Heart left ventricle (tissue), 16 donors: ENCODE measurements around the gene LMAN1L. TPM values are rescaled to one million over a fixed set of nuclear protein-coding genes. Genes with fewer than 3 reads are reported as not detected.

Experiments
- ATAC-seq, 4 donors: fragments of 200-7000 bp; cut with Tn5 transposase; one replicate each; pipeline ENCODE4 v1.9.1; 2020 to 2022; ENCODE audit warnings: moderate library complexity in 4 of 4, mild to moderate bottlenecking in 3 of 4, moderate number of reproducible peaks in 1 of 4
- DNase-seq, 5 donors: peaks; one replicate each; pipeline ENCODE4 v3.0.0-alpha.2; 2020
- H3K27ac ChIP-seq, 12 donors: fragments of 200-600 bp; sonication (generic) in 4 of 12; one replicate each; pipeline versions ENCODE4 v1.5.0 to v1.8.0; 2016 to 2022; ENCODE audit warnings: mild to moderate bottlenecking in 2 of 12
- H3K27me3 ChIP-seq, 9 donors: fragments of 200-600 bp; sonication (generic) in 2 of 9; one replicate each; pipeline versions ENCODE4 v1.5.1 to v1.8.0; 2016 to 2022; ENCODE audit warnings: mild to moderate bottlenecking in 3 of 9
- H3K36me3 ChIP-seq, 9 donors: fragments of 200-600 bp; sonication (generic) in 2 of 9; one replicate each; pipeline versions ENCODE4 v1.5.0 to v1.8.0; 2018 to 2022; ENCODE audit warnings: mild to moderate bottlenecking in 2 of 9
- H3K4me1 ChIP-seq, 12 donors: fragments of 200-600 bp; sonication (generic) in 4 of 12; one replicate each; pipeline versions ENCODE4 v1.5.0 to v1.8.0; 2016 to 2022; ENCODE audit warnings: mild to moderate bottlenecking in 3 of 12
- H3K4me3 ChIP-seq, 12 donors: fragments of 200-600 bp; sonication (generic) in 4 of 12; one replicate each; pipeline versions ENCODE4 v1.5.0 to v1.8.0; 2017 to 2022; ENCODE audit warnings: mild to moderate bottlenecking in 9 of 12, moderate library complexity in 4 of 12
- H3K9me3 ChIP-seq, 12 donors: fragments of 200-600 bp; sonication (generic) in 4 of 12; one replicate each; pipeline versions ENCODE4 v1.5.0 to v1.8.0; 2016 to 2022; ENCODE audit warnings: mild to moderate bottlenecking in 1 of 12
- POLR2A ChIP-seq, 2 donors: fragments of 450-650 bp; IDR thresholded peaks; one replicate each; pipeline ENCODE4 v1.6.1; 2017; ENCODE audit warnings: antibody characterized with exemption in 2 of 2, mild to moderate bottlenecking in 2 of 2, moderate library complexity in 2 of 2
- WGBS, 4 donors: extraction: QIAGEN DNeasy Blood & Tissue Kit in 2 of 4; methylation state at CpG; one replicate each; pipeline versions ENCODE4 v1.1.5 to v1.1.7; 2013 to 2018; 5-methylcytosine and 5-hydroxymethylcytosine counted together
- intact Hi-C, 10 donors: fragments of 100-400 bp; cut with DNase I; formaldehyde crosslinking; loops; one replicate each; pipeline versions ENCODE4 v1.11.1 to v1.14.2; 2022
- polyA plus RNA-seq, 2 donors: library from polyadenylated mRNA; stranded (reverse); fragments of 200-250 nt; gene quantifications; one replicate each; pipeline ENCODE4 v1.2.3, GENCODE V29; 2013
- total RNA-seq, 9 donors: library from RNA; depleted of rRNA in 2 of 9; stranded (reverse); fragments of >200 nt in 2 of 9; fragmentation: NEBNext Ultra II Directional in 3 of 9; extraction: Animal tissue kit (Norgen Biotek cat#: 25700) in 3 of 9; gene quantifications; one replicate each; pipeline versions ENCODE4 v1.1.0 to v1.2.4, GENCODE V29; 2016 to 2023
- TF ChIP-seq, protein P1 (sequence below), 12 donors: fragments of 200-600 bp; sonication (generic) in 4 of 12; IDR thresholded peaks; one replicate each; pipeline versions ENCODE4 v1.5.0 to v1.8.0; 2018 to 2022; ENCODE audit warnings: antibody characterized with exemption in 12 of 12, mild to moderate bottlenecking in 5 of 12
- donor health status: ischemic (EF 13 %, LVEDD 7.1; RV severe dilation, severe dysfunction).
- donor health status: healthy with polysubstance abuse.
- donor health status: DM: no; HTN: yes; CAD: no.
- donor health status: DM: no; HTN: no; CAD: no.
- donor health status: ischemic (EF 25% LVEDD 6.9; RV normal size, moderate dysfunction).
- donor health status: ischemic (EF 25% LVEDD 5.7; RV mildly dilated, moderate dysfunction).
- donor health status: healthy.
- donor health status: DM: yes; HTN: yes; CAD: no.
- donor health status: ischemic (EF 35%, LVEDD 5.7; RV mildly dilated, moderate dysfunction).
- donor health status: nonischemic (EF 11% LVEDD 7.7; RV severe dilation, severe dysfunction).
- donor health status: DM: yes; HTN: yes; CAD: no.
- donor health status: PGD.
- donor health status: ischemic (EF 29% LVEDD 5.4; RV normal size, mild dysfunction).
- donor health status: nonischemic (EF 23%, LVEDD 6.1; RV moderate dilation, normal function).

LMAN1L gene
- total and polyA plus RNA-seq, 11 donors: 0.19 to 16.3 (median 6.8) TPM; not detected in 1

DNA sequence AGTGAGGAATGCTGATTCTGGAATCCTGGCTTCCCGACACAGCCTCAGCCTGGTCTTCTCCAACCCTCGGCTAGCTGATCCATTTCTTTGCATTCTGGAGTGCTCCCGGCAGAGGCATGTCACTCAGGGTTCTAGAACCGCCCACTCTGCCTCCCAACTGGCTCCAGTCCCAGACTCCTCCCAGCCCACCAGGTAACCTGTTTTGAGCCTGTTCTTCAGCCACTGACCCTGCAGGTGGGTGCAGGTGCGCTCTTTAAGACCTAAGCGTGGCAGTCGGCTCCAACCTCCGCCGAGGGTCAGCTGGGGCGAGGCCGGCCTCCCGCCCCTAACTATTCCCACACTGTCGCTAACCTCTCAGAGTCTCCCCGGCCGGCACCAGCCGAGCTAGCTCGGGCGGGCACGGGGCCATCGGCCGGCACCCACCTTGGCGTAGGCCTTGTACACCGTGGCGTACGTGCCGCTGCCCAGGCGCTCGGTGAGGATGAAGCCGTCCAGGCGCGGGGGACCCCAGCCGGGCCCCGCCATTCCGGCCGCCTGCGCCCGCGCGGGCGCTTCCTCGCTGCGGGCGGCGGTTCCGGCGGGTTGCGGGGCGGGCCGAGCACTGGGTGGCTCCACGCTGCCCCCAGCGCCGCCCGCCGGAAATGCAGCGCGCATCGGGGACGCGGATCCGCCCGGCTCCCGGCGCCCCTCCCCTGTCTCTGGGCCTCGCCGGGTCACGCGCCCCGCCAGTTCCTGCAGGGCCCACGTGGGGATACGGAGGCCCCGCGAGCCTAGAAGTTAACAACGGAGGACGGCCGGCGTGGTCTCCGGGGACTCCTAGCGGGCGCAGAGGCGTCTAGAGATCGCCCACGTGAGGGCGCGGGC is 30.2 kb downstream of the LMAN1L start, which contains the start of gene ULK3:
TSS of gene ULK3 (minus strand) at position 576 of the 864 bp plus-strand sequence. CDS start at position 525, 51 bp downstream.
- TF ChIP-seq, protein P1, sequence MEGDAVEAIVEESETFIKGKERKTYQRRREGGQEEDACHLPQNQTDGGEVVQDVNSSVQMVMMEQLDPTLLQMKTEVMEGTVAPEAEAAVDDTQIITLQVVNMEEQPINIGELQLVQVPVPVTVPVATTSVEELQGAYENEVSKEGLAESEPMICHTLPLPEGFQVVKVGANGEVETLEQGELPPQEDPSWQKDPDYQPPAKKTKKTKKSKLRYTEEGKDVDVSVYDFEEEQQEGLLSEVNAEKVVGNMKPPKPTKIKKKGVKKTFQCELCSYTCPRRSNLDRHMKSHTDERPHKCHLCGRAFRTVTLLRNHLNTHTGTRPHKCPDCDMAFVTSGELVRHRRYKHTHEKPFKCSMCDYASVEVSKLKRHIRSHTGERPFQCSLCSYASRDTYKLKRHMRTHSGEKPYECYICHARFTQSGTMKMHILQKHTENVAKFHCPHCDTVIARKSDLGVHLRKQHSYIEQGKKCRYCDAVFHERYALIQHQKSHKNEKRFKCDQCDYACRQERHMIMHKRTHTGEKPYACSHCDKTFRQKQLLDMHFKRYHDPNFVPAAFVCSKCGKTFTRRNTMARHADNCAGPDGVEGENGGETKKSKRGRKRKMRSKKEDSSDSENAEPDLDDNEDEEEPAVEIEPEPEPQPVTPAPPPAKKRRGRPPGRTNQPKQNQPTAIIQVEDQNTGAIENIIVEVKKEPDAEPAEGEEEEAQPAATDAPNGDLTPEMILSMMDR (IDR thresholded peaks at IDR 0.05): peak; percentile 56 to 96 (median 75)
- TF ChIP-seq POLR2A (IDR thresholded peaks at IDR 0.05): peak in 1 of 2 donors; percentile 86
- Histone ChIP-seq H3K4me3 (peak within 1 kb of the TSS; percentile 70 to 99 (median 94)), H3K27ac (peak within 1 kb of the TSS; percentile 81 to 93 (median 90)), H3K27me3 (no peaks in the 10 kb centered on the region), H3K9me3 (no peaks in the 10 kb centered on the region), H3K36me3 (peaks cover 0 to 56% (median 43%) of the 10 kb centered on the region in 9 donors), H3K4me1 (peaks cover 0 to 38% (median 21%) of the 10 kb centered on the region in 12 donors)
- 0 to 1% (median 0%) methylated on average over 26 to 84 of the region's 84 CpGs for WGBS, 4 donors
- peak; percentile 62 to 93 (median 91) for ATAC-seq
- intact Hi-C loops: loop anchor here in 7 of 10 donors (1.0 to 10.0 kb wide), 9 partner anchors 52 to 226 kb away; partner anchors contain the start of genes FAM219B (in 2 of the 7), CLK3 (in 1 of the 7) and MPI (in 1 of the 7)
- peak; percentile 92 to 95 (median 92) for DNase-seq

DNA sequence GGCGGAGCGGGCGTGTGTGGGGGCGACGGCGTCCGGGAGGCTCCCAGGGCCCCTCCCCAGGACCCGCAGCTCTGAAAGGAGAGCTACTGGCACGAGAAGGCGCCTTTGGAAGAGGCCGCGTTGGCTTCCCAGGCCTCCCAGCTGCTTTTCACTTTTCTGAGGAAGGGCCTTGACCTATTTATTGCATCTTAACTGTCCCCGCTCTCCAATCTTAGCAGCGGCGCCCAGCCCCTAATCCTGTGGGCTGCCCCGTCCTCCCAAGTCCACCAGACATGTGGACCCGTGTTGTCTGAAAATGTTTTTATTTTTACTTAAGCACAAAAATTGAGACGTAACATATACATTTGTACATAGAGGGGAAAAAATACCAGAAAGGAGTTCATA is 30.8 kb downstream of the LMAN1L start:
- TF ChIP-seq POLR2A (IDR thresholded peaks at IDR 0.05): no peak
- TF ChIP-seq, protein P1 (IDR thresholded peaks at IDR 0.05): peak in 3 of 12 donors; percentile 1 to 30 (median 5)
- Histone ChIP-seq H3K9me3 (no peaks in the 10 kb centered on the region), H3K36me3 (peaks cover 0 to 59% (median 46%) of the 10 kb centered on the region in 9 donors), H3K4me1 (peaks cover 0 to 38% (median 22%) of the 10 kb centered on the region in 12 donors), H3K27ac (peak overlapping the region; percentile 81 to 93 (median 90)), H3K27me3 (no peaks in the 10 kb centered on the region), H3K4me3 (peak overlapping the region; percentile 70 to 99 (median 94))
- intact Hi-C loops: loop anchor here in 7 of 10 donors (1.0 to 10.0 kb wide), 9 partner anchors 51 to 226 kb away; partner anchors contain the start of genes FAM219B (in 2 of the 7), CLK3 (in 1 of the 7) and MPI (in 1 of the 7)
- WGBS, 4 donors: 14 to 18% (median 16%) methylated on average over 14 to 18 of the region's 18 CpGs
- ATAC-seq (no peak), DNase-seq (peak in 1 of 5 donors; percentile 32)

DNA sequence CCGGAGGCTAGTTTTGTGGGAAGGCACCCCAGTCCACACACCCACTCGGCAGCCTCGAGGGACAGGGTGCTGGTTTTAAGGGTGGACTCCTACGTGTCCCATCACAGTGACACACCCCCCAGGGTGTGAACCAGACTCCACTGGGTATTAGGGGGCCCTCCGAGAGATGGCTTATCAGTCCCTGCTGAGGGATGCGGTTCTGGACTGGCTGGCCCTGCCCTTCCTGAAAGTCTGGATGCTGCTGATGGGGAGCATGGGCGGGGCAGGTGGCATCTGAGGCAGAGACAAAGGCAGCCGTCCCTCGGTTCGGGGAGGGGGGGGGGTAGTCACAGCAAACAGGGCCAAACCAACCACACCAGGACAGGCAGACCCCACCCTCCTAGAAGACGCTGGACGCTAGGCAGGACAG is 31.3 kb downstream of the LMAN1L start:
- H3K27ac ChIP-seq: peak overlapping the region in 11 of 12 donors; percentile 82 to 93 (median 91)
- WGBS, 4 donors: 64 to 72% (median 66%) methylated on average over 8 to 12 of the region's 12 CpGs
- DNase-seq (no peak), ATAC-seq (peak in 1 of 4 donors; percentile 0)
- intact Hi-C loops: loop anchor here in 7 of 10 donors (1.0 to 10.0 kb wide), 9 partner anchors 51 to 227 kb away; partner anchors contain the start of genes FAM219B (in 2 of the 7), CLK3 (in 1 of the 7) and MPI (in 1 of the 7)
- TF ChIP-seq POLR2A (IDR thresholded peaks at IDR 0.05): no peak
- TF ChIP-seq, protein P1 (IDR thresholded peaks at IDR 0.05): no peak
- H3K4me1 ChIP-seq: peaks cover 0 to 38% (median 22%) of the 10 kb centered on the region in 12 donors
- H3K27me3 ChIP-seq: no peaks in the 10 kb centered on the region
- H3K36me3 ChIP-seq: peaks cover 0 to 59% (median 46%) of the 10 kb centered on the region in 9 donors
- peak overlapping the region in 10 of 12 donors; percentile 70 to 99 (median 90) for H3K4me3 ChIP-seq
- H3K9me3 ChIP-seq: no peaks in the 10 kb centered on the region
